ENCODE results near the gene AGRP.

The AGRP gene

DNA sequence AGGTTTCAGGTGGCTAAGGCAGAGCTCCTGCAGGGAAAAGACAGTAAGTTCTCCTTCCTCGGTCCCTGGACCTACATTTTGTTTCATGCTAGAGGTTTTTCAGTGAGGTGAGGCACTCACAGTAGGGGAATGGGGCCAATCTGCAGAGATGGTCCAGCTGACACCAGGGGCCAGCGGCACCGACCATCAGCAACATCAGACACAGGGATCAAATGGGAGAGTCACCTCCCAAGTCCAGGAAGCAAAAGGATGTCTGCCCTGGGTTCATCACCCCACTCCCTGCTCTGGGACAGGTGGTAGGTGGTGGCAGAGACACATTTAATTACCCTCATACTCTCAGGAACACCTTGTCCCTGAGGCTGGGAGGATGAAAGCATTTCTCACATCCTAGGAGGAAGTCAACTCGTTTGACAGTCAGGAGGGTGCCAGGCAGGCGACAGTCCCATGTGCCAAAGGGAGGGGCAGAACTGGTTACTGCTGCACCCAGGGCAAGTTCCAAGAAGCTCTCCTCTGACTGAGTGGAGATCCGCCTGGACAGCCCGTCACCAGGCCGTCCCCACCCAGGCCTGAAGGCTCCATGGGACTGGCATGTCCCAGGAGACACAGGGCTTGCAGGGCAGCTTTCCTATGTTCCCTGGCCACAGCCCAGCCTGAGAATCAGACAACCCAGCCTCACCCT, 21.6 kb downstream of the AGRP start:
- no peak overlapping the region for H3K4me3 ChIP-seq (ENCODE audit: low read depth, low read length)
- in situ Hi-C loops (cut with HindIII; ENCODE audit: low pct_ligation_motif_present, low sequenced_read_pairs): no loop called here
- TF ChIP-seq, protein P1, sequence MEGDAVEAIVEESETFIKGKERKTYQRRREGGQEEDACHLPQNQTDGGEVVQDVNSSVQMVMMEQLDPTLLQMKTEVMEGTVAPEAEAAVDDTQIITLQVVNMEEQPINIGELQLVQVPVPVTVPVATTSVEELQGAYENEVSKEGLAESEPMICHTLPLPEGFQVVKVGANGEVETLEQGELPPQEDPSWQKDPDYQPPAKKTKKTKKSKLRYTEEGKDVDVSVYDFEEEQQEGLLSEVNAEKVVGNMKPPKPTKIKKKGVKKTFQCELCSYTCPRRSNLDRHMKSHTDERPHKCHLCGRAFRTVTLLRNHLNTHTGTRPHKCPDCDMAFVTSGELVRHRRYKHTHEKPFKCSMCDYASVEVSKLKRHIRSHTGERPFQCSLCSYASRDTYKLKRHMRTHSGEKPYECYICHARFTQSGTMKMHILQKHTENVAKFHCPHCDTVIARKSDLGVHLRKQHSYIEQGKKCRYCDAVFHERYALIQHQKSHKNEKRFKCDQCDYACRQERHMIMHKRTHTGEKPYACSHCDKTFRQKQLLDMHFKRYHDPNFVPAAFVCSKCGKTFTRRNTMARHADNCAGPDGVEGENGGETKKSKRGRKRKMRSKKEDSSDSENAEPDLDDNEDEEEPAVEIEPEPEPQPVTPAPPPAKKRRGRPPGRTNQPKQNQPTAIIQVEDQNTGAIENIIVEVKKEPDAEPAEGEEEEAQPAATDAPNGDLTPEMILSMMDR (IDR thresholded peaks at IDR 0.05; ENCODE audit: low read depth, low read length, missing control alignments): no peak
- no peak for DNase-seq
- H3K36me3 ChIP-seq (replicated peaks): no peaks in the 10 kb centered on the region
- H3K27me3 ChIP-seq (replicated peaks): no peaks in the 10 kb centered on the region
- no peak overlapping the region for H3K27ac ChIP-seq

DNA sequence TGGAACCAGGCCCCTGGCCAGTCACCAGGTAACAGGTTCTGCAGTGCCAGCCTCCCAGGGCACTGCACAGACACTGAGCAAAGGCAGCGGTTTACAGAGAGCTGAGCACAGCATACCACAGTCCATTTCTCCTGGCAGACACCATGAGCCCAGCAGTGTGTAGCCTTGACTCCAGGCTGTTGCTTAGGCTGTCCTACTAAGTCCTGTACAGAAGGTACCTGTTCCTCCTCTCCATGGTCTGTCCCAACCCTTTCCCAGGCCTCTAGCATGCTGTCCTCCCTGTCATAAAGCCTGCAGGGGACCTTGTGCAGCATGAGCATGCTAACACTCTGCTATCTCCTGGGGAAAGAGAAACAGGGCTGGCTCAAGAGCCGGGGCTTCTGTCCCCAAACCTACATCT, 22.4 kb downstream of the AGRP start:
- no peak for DNase-seq
- TF ChIP-seq, protein P1 (IDR thresholded peaks at IDR 0.05; ENCODE audit: low read depth, low read length, missing control alignments): no peak
- Histone ChIP-seq H3K27me3 (replicated peaks) (no peaks in the 10 kb centered on the region), H3K27ac (no peak overlapping the region), H3K4me3 (ENCODE audit: low read depth, low read length) (no peak overlapping the region), H3K36me3 (replicated peaks) (no peaks in the 10 kb centered on the region)
- in situ Hi-C loops (cut with HindIII; ENCODE audit: low pct_ligation_motif_present, low sequenced_read_pairs): no loop called here

DNA sequence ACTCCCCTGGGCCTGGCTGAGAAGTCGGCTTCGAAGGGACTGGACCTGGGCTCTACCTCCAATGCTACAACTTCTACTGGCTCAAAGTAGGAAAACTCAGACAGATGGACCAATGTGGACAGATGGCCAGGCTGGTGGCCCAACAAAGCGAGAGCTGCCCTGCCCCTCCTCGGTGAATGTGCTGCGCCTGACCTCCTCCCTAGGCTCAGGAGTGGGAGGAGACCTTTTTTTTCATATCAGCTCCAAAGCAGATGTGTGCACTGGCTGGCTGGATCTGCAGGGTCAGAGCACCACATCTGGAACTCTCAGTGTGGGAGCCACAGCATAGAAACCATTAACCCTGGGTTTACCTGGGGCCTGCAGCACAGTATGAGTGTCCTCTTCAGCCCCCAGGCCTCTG, 23.2 kb downstream of the AGRP start:
- H3K27me3 ChIP-seq (replicated peaks): no peaks in the 10 kb centered on the region
- in situ Hi-C loops (cut with HindIII; ENCODE audit: low pct_ligation_motif_present, low sequenced_read_pairs): no loop called here
- no peak for DNase-seq
- no peak overlapping the region for H3K4me3 ChIP-seq (ENCODE audit: low read depth, low read length)
- H3K27ac ChIP-seq: no peak overlapping the region
- TF ChIP-seq, protein P1 (IDR thresholded peaks at IDR 0.05; ENCODE audit: low read depth, low read length, missing control alignments): no peak
- H3K36me3 ChIP-seq (replicated peaks): no peaks in the 10 kb centered on the region

DNA sequence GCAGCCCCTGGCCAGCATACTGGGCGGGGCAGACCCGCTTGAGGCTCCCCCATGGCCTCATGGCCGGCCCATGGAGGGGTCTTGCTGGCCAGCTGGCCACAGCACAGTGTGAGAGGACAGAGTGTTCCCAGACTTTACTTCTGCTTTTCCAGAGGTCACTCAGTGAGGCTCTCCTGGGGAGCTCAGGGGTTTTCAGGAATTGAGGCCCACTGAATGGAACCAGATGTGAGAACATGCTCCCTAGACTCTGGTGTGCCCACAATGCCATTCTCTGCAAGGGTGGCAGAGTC, 23.5 kb downstream of the AGRP start:
- in situ Hi-C loops (cut with HindIII; ENCODE audit: low pct_ligation_motif_present, low sequenced_read_pairs): no loop called here
- Histone ChIP-seq H3K4me3 (ENCODE audit: low read depth, low read length) (no peak overlapping the region), H3K27ac (no peak overlapping the region), H3K36me3 (replicated peaks) (no peaks in the 10 kb centered on the region), H3K27me3 (replicated peaks) (no peaks in the 10 kb centered on the region)
- no peak for DNase-seq
- TF ChIP-seq, protein P1 (IDR thresholded peaks at IDR 0.05; ENCODE audit: low read depth, low read length, missing control alignments): no peak

DNA sequence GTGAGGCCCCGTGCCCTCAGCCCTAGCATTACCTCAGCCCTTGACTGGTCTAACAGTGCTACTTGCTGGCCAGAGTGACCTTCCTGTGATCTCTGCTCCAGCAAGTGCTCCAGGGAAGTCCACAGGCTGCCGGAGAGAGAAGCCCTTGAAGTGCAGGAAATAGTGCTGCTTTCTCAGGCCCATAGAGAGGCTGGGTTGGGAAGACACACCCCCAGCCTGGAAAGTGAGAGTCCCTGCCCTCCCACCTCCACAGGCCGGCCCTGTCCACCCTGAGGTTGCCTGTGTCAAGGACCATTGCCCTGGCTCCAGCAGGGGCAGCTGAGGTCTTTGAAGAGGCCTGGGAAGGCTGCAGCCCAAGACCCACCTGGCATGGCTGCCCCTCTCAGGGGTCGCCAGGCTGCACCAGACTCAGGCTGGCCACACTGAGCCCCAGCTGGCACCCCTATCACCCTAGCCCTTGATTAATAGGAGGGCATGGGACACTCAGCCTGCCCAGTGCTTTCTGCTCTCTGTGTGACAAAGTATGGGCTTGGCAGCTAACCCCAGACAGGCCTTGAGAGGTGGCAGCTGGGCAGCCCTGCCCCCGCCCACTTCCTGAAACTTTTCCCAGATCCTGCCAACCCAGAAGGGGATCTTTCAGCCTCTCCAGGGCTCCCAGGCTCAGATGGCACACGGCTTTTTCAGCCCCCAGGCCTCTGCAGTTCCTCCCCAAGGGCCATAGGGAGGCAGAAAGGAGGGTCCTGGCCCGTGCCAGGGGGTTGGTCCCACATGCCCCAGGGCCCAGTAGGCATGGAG, 24.1 kb downstream of the AGRP start:
- no peaks in the 10 kb centered on the region for H3K36me3 ChIP-seq (replicated peaks)
- no peak for DNase-seq
- H3K4me3 ChIP-seq (ENCODE audit: low read depth, low read length): no peak overlapping the region
- TF ChIP-seq, protein P1 (IDR thresholded peaks at IDR 0.05; ENCODE audit: low read depth, low read length, missing control alignments): no peak
- no peak overlapping the region for H3K27ac ChIP-seq
- in situ Hi-C loops (cut with HindIII; ENCODE audit: low pct_ligation_motif_present, low sequenced_read_pairs): no loop called here
- H3K27me3 ChIP-seq (replicated peaks): no peaks in the 10 kb centered on the region

Data from brain microvascular endothelial cell (primary cell).